Measurements from ENCODE around the gene ABHD2.
A peak's percentile ranks its signal among the peaks of the same experiment; 100 is the strongest.

Gene ABHD2

GRCh38 chr15:89206908-89207331, 118.7 kb downstream of the ABHD2 start (continued):
- TF ChIP-seq, protein P1, sequence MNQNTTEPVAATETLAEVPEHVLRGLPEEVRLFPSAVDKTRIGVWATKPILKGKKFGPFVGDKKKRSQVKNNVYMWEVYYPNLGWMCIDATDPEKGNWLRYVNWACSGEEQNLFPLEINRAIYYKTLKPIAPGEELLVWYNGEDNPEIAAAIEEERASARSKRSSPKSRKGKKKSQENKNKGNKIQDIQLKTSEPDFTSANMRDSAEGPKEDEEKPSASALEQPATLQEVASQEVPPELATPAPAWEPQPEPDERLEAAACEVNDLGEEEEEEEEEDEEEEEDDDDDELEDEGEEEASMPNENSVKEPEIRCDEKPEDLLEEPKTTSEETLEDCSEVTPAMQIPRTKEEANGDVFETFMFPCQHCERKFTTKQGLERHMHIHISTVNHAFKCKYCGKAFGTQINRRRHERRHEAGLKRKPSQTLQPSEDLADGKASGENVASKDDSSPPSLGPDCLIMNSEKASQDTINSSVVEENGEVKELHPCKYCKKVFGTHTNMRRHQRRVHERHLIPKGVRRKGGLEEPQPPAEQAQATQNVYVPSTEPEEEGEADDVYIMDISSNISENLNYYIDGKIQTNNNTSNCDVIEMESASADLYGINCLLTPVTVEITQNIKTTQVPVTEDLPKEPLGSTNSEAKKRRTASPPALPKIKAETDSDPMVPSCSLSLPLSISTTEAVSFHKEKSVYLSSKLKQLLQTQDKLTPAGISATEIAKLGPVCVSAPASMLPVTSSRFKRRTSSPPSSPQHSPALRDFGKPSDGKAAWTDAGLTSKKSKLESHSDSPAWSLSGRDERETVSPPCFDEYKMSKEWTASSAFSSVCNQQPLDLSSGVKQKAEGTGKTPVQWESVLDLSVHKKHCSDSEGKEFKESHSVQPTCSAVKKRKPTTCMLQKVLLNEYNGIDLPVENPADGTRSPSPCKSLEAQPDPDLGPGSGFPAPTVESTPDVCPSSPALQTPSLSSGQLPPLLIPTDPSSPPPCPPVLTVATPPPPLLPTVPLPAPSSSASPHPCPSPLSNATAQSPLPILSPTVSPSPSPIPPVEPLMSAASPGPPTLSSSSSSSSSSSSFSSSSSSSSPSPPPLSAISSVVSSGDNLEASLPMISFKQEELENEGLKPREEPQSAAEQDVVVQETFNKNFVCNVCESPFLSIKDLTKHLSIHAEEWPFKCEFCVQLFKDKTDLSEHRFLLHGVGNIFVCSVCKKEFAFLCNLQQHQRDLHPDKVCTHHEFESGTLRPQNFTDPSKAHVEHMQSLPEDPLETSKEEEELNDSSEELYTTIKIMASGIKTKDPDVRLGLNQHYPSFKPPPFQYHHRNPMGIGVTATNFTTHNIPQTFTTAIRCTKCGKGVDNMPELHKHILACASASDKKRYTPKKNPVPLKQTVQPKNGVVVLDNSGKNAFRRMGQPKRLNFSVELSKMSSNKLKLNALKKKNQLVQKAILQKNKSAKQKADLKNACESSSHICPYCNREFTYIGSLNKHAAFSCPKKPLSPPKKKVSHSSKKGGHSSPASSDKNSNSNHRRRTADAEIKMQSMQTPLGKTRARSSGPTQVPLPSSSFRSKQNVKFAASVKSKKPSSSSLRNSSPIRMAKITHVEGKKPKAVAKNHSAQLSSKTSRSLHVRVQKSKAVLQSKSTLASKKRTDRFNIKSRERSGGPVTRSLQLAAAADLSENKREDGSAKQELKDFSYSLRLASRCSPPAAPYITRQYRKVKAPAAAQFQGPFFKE (tag by site-specific recombination; IDR thresholded peaks at IDR 0.05; ENCODE audit: borderline replicate concordance) = no peak
- no peak for TF ChIP-seq ZNF600 (tag by site-specific recombination; IDR thresholded peaks at IDR 0.05)
- no peak for TF ChIP-seq ZFHX2 (tag by site-specific recombination; conservative IDR thresholded peaks at IDR 0.05)
- no peak for TF ChIP-seq OSR2 (tag by site-specific recombination; IDR thresholded peaks at IDR 0.05)
- TF ChIP-seq ZNF211 (tag by site-specific recombination; IDR thresholded peaks at IDR 0.05; ENCODE audit: low read depth) = no peak
- TF ChIP-seq CTCF (tag by site-specific recombination; IDR thresholded peaks at IDR 0.05) = peak; percentile 74
- TF ChIP-seq ZNF473 (tag by site-specific recombination; IDR thresholded peaks at IDR 0.05) = no peak
- TF ChIP-seq ZBTB21 (tag by site-specific recombination; IDR thresholded peaks at IDR 0.05) = no peak
- no peak for TF ChIP-seq ZNF423 (tag by site-specific recombination; IDR thresholded peaks at IDR 0.05)
- no peak for TF ChIP-seq ZNF776 (tag by site-specific recombination; IDR thresholded peaks at IDR 0.05; ENCODE audit: borderline replicate concordance)
- TF ChIP-seq, protein P2, sequence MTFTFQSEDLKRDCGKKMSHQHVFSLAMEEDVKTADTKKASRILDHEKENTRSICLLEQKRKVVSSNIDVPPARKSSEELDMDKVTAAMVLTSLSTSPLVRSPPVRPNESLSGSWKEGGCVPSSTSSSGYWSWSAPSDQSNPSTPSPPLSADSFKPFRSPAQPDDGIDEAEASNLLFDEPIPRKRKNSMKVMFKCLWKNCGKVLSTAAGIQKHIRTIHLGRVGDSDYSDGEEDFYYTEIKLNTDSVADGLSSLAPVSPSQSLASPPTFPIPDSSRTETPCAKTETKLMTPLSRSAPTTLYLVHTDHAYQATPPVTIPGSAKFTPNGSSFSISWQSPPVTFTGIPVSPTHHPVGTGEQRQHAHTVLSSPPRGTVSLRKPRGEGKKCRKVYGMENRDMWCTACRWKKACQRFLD (tag by site-specific recombination; IDR thresholded peaks at IDR 0.05) = no peak
- TF ChIP-seq ZNF239 (tag by site-specific recombination; IDR thresholded peaks at IDR 0.05) = no peak
- no peak for TF ChIP-seq BCL11A (tag by site-specific recombination; IDR thresholded peaks at IDR 0.05; ENCODE audit: low read depth)
- TF ChIP-seq, protein P3, sequence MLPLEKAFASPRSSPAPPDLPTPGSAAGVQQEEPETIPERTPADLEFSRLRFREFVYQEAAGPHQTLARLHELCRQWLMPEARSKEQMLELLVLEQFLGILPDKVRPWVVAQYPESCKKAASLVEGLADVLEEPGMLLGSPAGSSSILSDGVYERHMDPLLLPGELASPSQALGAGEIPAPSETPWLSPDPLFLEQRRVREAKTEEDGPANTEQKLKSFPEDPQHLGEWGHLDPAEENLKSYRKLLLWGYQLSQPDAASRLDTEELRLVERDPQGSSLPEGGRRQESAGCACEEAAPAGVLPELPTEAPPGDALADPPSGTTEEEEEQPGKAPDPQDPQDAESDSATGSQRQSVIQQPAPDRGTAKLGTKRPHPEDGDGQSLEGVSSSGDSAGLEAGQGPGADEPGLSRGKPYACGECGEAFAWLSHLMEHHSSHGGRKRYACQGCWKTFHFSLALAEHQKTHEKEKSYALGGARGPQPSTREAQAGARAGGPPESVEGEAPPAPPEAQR (tag by site-specific recombination; IDR thresholded peaks at IDR 0.05) = no peak
- no peak for TF ChIP-seq SETDB1 (IDR thresholded peaks at IDR 0.05; ENCODE audit: insufficient read length, low read length)
- TF ChIP-seq, protein P4, sequence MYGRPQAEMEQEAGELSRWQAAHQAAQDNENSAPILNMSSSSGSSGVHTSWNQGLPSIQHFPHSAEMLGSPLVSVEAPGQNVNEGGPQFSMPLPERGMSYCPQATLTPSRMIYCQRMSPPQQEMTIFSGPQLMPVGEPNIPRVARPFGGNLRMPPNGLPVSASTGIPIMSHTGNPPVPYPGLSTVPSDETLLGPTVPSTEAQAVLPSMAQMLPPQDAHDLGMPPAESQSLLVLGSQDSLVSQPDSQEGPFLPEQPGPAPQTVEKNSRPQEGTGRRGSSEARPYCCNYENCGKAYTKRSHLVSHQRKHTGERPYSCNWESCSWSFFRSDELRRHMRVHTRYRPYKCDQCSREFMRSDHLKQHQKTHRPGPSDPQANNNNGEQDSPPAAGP (tag by site-specific recombination; IDR thresholded peaks at IDR 0.05) = no peak
- TF ChIP-seq ZNF2 (tag by site-specific recombination; IDR thresholded peaks at IDR 0.05) = peak; percentile 41; the same call in 1 of the 2 replicates
- no peak for TF ChIP-seq ZNF830 (tag by site-specific recombination; IDR thresholded peaks at IDR 0.05; ENCODE audit: low read depth)
- peak; percentile 32 for TF ChIP-seq ZBTB17 (tag by site-specific recombination; IDR thresholded peaks at IDR 0.05)
- TF ChIP-seq ZSCAN30 (tag by site-specific recombination; IDR thresholded peaks at IDR 0.05) = 0 out of 2 replicates have a peak, but pooled peaks have one; percentile 32
- TF ChIP-seq PRDM10 (tag by site-specific recombination; IDR thresholded peaks at IDR 0.05) = 0 out of 2 replicates have a peak, but pooled peaks have one; percentile 17
- no peak for TF ChIP-seq ZNF266 (tag by site-specific recombination; IDR thresholded peaks at IDR 0.05; ENCODE audit: low read depth)
- TF ChIP-seq AEBP2 (tag by site-specific recombination; IDR thresholded peaks at IDR 0.05; ENCODE audit: borderline replicate concordance) = no peak

Data from HEK293 (cell line).